K562 (cell line): Measurements from ENCODE around the gene SYT1. TPM values are rescaled to one million over a fixed set of nuclear protein-coding genes. Genes with fewer than 3 reads are reported as not detected.

Experiments
- ATAC-seq: fragments of 200-7000 bp; cut with Tn5 transposase; 3 replicates; pipeline ENCODE4 v1.9.1; 2020; ENCODE audit warnings: moderate library complexity
- BruUV-seq: library from RNA; stranded (reverse); fragments of 400-500 nt; replicated peaks from 2 replicates; lab custom pipeline; 2021; lab: Mats Ljungman, UMichigan
- CTCF ChIA-PET: fragments of 300-600 bp; formaldehyde crosslinking; extraction: SDS; loops from one replicate; lab custom pipeline; 2021; ENCODE audit warnings: low intra/inter-chr PET ratio; lab: Yijun Ruan, JAX
- POLR2A ChIA-PET: fragments of 300-600, 350-650 bp; sonication (Branson Sonifier 250); formaldehyde crosslinking; extraction: SDS; loops from one replicate; lab custom pipeline; 2021; ENCODE audit warnings: antibody characterized with exemption, inconsistent platforms; lab: Yijun Ruan, JAX
- DNase-seq, 4 experiments: peaks; one replicate each; pipeline versions ENCODE4 v3.0.0 to v3.0.0-alpha.2; 2011 to 2018; ENCODE audit warnings: low spot score in 3 of 4, mixed read lengths in 3 of 4; ENCODE audit errors: extremely low read depth in 1 of 4
- FAIRE-seq: peaks from 2 replicates; lab custom pipeline; 2011; peaks lifted over from hg19 to GRCh38; lab: Jason Lieb, UNC
- H2AFZ ChIP-seq: 2 replicates; pipeline ENCODE4 v1.6.0; 2011; ENCODE audit warnings: low read depth, low read length, control low read depth, inconsistent platforms
- H3K27ac ChIP-seq: fragments of 200-600 bp; 3 replicates; pipeline ENCODE4 v1.8.0; 2011; ENCODE audit warnings: low read depth, mild to moderate bottlenecking, control low read depth, inconsistent platforms, low read length, moderate library complexity, mixed read lengths; ENCODE audit errors: extremely low read depth
- H3K27me3 ChIP-seq, 2 experiments: fragments of 300-600 bp in 1 of 2; 2 replicates in 1 of 2; 3 replicates in 1 of 2; pipeline versions ENCODE4 v1.6.0 to v1.8.0; 2011; ENCODE audit warnings: inconsistent platforms in 2 of 2, low read length in 2 of 2, mild to moderate bottlenecking in 1 of 2, mixed read lengths in 1 of 2, moderate library complexity in 1 of 2; ENCODE audit not compliant: control insufficient read depth in 2 of 2, insufficient read depth in 2 of 2
- H3K36me3 ChIP-seq: fragments of 300-600 bp; 3 replicates; pipeline ENCODE4 v1.8.0; 2011; ENCODE audit warnings: mild to moderate bottlenecking, low read length, inconsistent platforms; ENCODE audit not compliant: control insufficient read depth, insufficient read depth
- H3K4me1 ChIP-seq, 2 experiments: fragments of 200-600 bp in 1 of 2; replicated peaks in 1 of 2; 2 replicates in 1 of 2; 3 replicates in 1 of 2; pipeline versions ENCODE4 v1.5.1 to v1.8.0; 2011; ENCODE audit warnings: inconsistent platforms in 2 of 2, low read length in 2 of 2, mild to moderate bottlenecking in 1 of 2, mixed read lengths in 1 of 2, moderate library complexity in 1 of 2; ENCODE audit not compliant: control insufficient read depth in 2 of 2, insufficient read depth in 2 of 2
- H3K4me2 ChIP-seq: 2 replicates; pipeline ENCODE4 v1.6.1; 2011; ENCODE audit warnings: low read length, control low read depth, inconsistent platforms, mixed read lengths; ENCODE audit not compliant: insufficient read depth
- H3K4me3 ChIP-seq: fragments of 200-600 bp; sonication (generic), shearing (Covaris generic); 2 replicates; pipeline ENCODE4 v1.5.1; 2016; ENCODE audit warnings: control low read depth, inconsistent platforms
- H3K79me2 ChIP-seq: fragments of 200-600 bp; 3 replicates; pipeline ENCODE4 v1.8.0; 2011; ENCODE audit warnings: low read length, inconsistent platforms; ENCODE audit not compliant: control insufficient read depth, insufficient read depth
- H3K9ac ChIP-seq, 2 experiments: 2 replicates each; pipeline versions ENCODE4 v1.6.0 to v1.6.1; 2011; ENCODE audit warnings: low read depth in 2 of 2, low read length in 2 of 2, control low read depth in 1 of 2, inconsistent platforms in 1 of 2, mild to moderate bottlenecking in 1 of 2, mixed read lengths in 1 of 2; ENCODE audit not compliant: insufficient read depth in 1 of 2
- H3K9me1 ChIP-seq: one replicate; pipeline ENCODE4 v1.6.0; 2011; ENCODE audit warnings: inconsistent platforms, mild to moderate bottlenecking, low read length, moderate library complexity; ENCODE audit not compliant: control insufficient read depth, insufficient read depth
- H3K9me3 ChIP-seq: replicated peaks from 2 replicates; pipeline ENCODE4 v1.5.1; 2011; ENCODE audit warnings: low read depth, low read length, inconsistent platforms; ENCODE audit not compliant: control insufficient read depth, insufficient read depth
- H4K20me1 ChIP-seq: replicated peaks from 2 replicates; pipeline ENCODE4 v1.6.1; 2011; ENCODE audit warnings: low read length, inconsistent platforms, mixed read lengths; ENCODE audit not compliant: control insufficient read depth, insufficient read depth
- CTCF ChIP-seq, 3 experiments: IDR thresholded peaks in 2 of 3; conservative IDR thresholded peaks in 1 of 3; 2 replicates each; pipeline ENCODE4 v1.5.1; 2011 to 2012; ENCODE audit warnings: low read length in 3 of 3, mild to moderate bottlenecking in 3 of 3, control low read depth in 2 of 3, improper control_type of control experiment in 1 of 3, inconsistent platforms in 1 of 3, low read depth in 1 of 3, mixed read lengths in 1 of 3, moderate library complexity in 1 of 3; ENCODE audit not compliant: insufficient read depth in 2 of 3
- MTA1 ChIP-seq: fragments of 450-650 bp; IDR thresholded peaks from 2 replicates; pipeline ENCODE4 v1.6.1; 2017; ENCODE audit warnings: borderline replicate concordance
- RAD21 ChIP-seq, 2 experiments: fragments of 250-450 bp in 1 of 2; fragments of 450-650 bp in 1 of 2; sonication (Bioruptor Pico) in 1 of 2; formaldehyde crosslinking in 1 of 2; IDR thresholded peaks in 1 of 2; conservative IDR thresholded peaks in 1 of 2; 2 replicates each; pipeline versions ENCODE4 v1.4.0 to v1.8.0; 2020 to 2022; ENCODE audit warnings: mild to moderate bottlenecking in 2 of 2, moderate library complexity in 1 of 2
- SMC3 ChIP-seq: conservative IDR thresholded peaks from 2 replicates; pipeline ENCODE4 v1.6.1; 2011; ENCODE audit warnings: low read depth, low read length, improper control_type of control experiment; ENCODE audit not compliant: insufficient read depth
- WGBS: fragments of 100-300 bp; shearing (Covaris generic); methylation state at CpG from one replicate; pipeline ENCODE4 v1.1.6; 2016; ENCODE audit warnings: low coverage, mixed read lengths; ENCODE audit not compliant: insufficient coverage; ENCODE audit errors: missing lambda C conversion rate; 5-methylcytosine and 5-hydroxymethylcytosine counted together
- in situ Hi-C: fragments of 300-500 bp; cut with MboI; formaldehyde crosslinking; loops from 4 replicates; pipeline ENCODE4 v1.15.0; 2018; ENCODE audit warnings: inconsistent platforms, mixed read lengths
- intact Hi-C: fragments of 100-400 bp; cut with micrococcal nuclease; formaldehyde crosslinking; loops from 2 replicates; pipeline ENCODE4 v1.14.2; 2022
- polyA plus RNA-seq, 8 experiments: library from polyadenylated mRNA; depleted of rRNA in 4 of 8; stranded (reverse) in 5 of 8; unstranded in 3 of 8; fragments of >200 nt; fragmentation: Nextera tagmentation in 2 of 8; fragmentation: Illumina TruSeq in 1 of 8; extraction: Ambion mirVana in 2 of 8; extraction: Trizol in 1 of 8; gene quantifications; 2 replicates each; pipeline versions ENCODE4 v1.2.1 to v1.2.3, GENCODE V29; 2011 to 2014; ENCODE audit warnings: inconsistent platforms in 1 of 8, missing spikeins in 1 of 8
- total RNA-seq, 7 experiments: library from RNA; depleted of rRNA in 6 of 7; stranded (reverse); fragments of >200 nt in 6 of 7; fragmentation: Illumina TruSeq in 2 of 7; extraction: Trizol in 2 of 7; gene quantifications; 2 replicates each; pipeline versions ENCODE4 v1.2.1 to v1.2.3, GENCODE V29; 2011 to 2021; ENCODE audit warnings: low replicate concordance in 1 of 7

The SYT1 gene
- total and polyA plus RNA-seq, 9 of the 15 experiments (the other 6 are each of a cell fraction or from before 2014, with no cell fraction given): 0.03 to 0.13 (median 0.07) TPM; not detected in 4

- Histone ChIP-seq H3K4me2 (no peak overlapping the region), H3K9me3 (no peaks in the 10 kb centered on the region), H2AFZ (no peak overlapping the region), H3K4me1 (no peaks in the 10 kb centered on the region), H3K27ac (no peak overlapping the region), H3K36me3 (no peaks in the 10 kb centered on the region), H4K20me1 (no peaks in the 10 kb centered on the region)
- in situ Hi-C loops: no loop called here
- POLR2A ChIA-PET: no interaction called here
- peak; percentile 75 for ATAC-seq
- TF ChIP-seq RAD21 (CRISPR knock-in tag; conservative IDR thresholded peaks at IDR 0.05 in 1 of 2, IDR thresholded peaks at IDR 0.05 in 1 of 2): peak in 1 of 2 experiments; percentile 47; a peak in 3 of 4 replicates
- peak; percentile 18 to 35 (median 26); a peak in 2 of 6 replicates for TF ChIP-seq CTCF (IDR thresholded peaks at IDR 0.05 in 2 of 3, conservative IDR thresholded peaks at IDR 0.05 in 1 of 3; ENCODE audit: insufficient read depth in 2 of 3, low read depth in 1 of 3, low read length in 3 of 3)
- 0 out of 2 replicates have a peak, but pooled peaks have one; percentile 9 for TF ChIP-seq SMC3
- TF ChIP-seq MTA1: no peak
- TF ChIP-seq, all 486 proteins: peak for 3
- WGBS: 3% methylated on average over 5 of the region's 5 CpGs
- no peaks in the 10 kb centered on the region for H3K9me1 ChIP-seq
- no peaks in the 10 kb centered on the region for H3K79me2 ChIP-seq
- CTCF ChIA-PET: no interaction called here
- intact Hi-C loops: no loop called here
- no peak overlapping the region for H3K9ac ChIP-seq
- no peaks in the 10 kb centered on the region for H3K27me3 ChIP-seq
- DNase-seq (peak; percentile 11 to 41 (median 14)), FAIRE-seq (no peak)
- no TSS peak for BruUV-seq
- no peak overlapping the region for H3K4me3 ChIP-seq
These were observed 480.6 kb downstream of the SYT1 start for GRCh38 chr12:79344855-79345847.
